Progenitor cell of endocrine pancreas (in vitro differentiated cells): ENCODE measurements around the gene TBXAS1. TPM values are rescaled to one million over a fixed set of nuclear protein-coding genes. Genes with fewer than 3 reads are reported as not detected.
A peak's percentile ranks its signal among the peaks of the same experiment; 100 is the strongest.

ENCODE experiments used
- DNase-seq: peaks from one replicate; pipeline ENCODE4 v3.0.0; 2021; ENCODE audit warnings: low spot score; ENCODE audit not compliant: unreplicated experiment
- H3K27ac Mint-ChIP-seq: 2 replicates; pipeline ENCODE4 v1.8.0; 2021; ENCODE audit warnings: mild to moderate bottlenecking, moderate library complexity, mixed read lengths
- H3K27me3 Mint-ChIP-seq: 2 replicates; pipeline ENCODE4 v1.8.0; 2021; ENCODE audit warnings: mixed read lengths
- H3K36me3 Mint-ChIP-seq: 2 replicates; pipeline ENCODE4 v1.8.0; 2022; ENCODE audit warnings: mixed read lengths; ENCODE audit not compliant: insufficient read depth
- H3K4me1 Mint-ChIP-seq: 2 replicates; pipeline ENCODE4 v1.8.0; 2021; ENCODE audit warnings: low read depth, mixed read lengths
- H3K4me3 Mint-ChIP-seq: 2 replicates; pipeline ENCODE4 v1.8.0; 2021; ENCODE audit warnings: low read depth, mild to moderate bottlenecking, moderate library complexity, mixed read lengths
- H3K9me3 Mint-ChIP-seq: 2 replicates; pipeline ENCODE4 v1.8.0; 2021; ENCODE audit warnings: low read depth, mixed read lengths
- total RNA-seq: library from RNA; stranded (reverse); gene quantifications from 2 replicates; pipeline ENCODE4 v1.2.1, GENCODE V29; 2021
- TF ChIP-seq, protein P1 (sequence below): fragments of 200-600 bp; sonication (generic); IDR thresholded peaks from one replicate; pipeline ENCODE4 v1.5.0; 2021; ENCODE audit warnings: antibody characterized with exemption, mild to moderate bottlenecking; ENCODE audit not compliant: unreplicated experiment

TBXAS1 gene
- total RNA-seq, 1 donor from 2014 or later = 10.4 TPM

- Mint-ChIP-seq H3K4me1 (peaks cover 7% of the 10 kb centered on the region), H3K36me3 (no peaks in the 10 kb centered on the region), H3K9me3 (no peaks in the 10 kb centered on the region), H3K27me3 (no peaks in the 10 kb centered on the region), H3K4me3 (no peak overlapping the region), H3K27ac (peak overlapping the region; percentile 43)
- TF ChIP-seq, protein P1, sequence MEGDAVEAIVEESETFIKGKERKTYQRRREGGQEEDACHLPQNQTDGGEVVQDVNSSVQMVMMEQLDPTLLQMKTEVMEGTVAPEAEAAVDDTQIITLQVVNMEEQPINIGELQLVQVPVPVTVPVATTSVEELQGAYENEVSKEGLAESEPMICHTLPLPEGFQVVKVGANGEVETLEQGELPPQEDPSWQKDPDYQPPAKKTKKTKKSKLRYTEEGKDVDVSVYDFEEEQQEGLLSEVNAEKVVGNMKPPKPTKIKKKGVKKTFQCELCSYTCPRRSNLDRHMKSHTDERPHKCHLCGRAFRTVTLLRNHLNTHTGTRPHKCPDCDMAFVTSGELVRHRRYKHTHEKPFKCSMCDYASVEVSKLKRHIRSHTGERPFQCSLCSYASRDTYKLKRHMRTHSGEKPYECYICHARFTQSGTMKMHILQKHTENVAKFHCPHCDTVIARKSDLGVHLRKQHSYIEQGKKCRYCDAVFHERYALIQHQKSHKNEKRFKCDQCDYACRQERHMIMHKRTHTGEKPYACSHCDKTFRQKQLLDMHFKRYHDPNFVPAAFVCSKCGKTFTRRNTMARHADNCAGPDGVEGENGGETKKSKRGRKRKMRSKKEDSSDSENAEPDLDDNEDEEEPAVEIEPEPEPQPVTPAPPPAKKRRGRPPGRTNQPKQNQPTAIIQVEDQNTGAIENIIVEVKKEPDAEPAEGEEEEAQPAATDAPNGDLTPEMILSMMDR = no peak
- DNase-seq = no peak
These were observed 166.2 kb downstream of the TBXAS1 start for GRCh38 chr7:139995017-139995915.

GRCh38 chr7:139998572-139998971 is 169.5 kb downstream of the TBXAS1 start:
- Mint-ChIP-seq H3K36me3 (no peaks in the 10 kb centered on the region), H3K4me3 (no peak overlapping the region), H3K27ac (no peak overlapping the region), H3K27me3 (no peaks in the 10 kb centered on the region), H3K4me1 (peaks cover 10% of the 10 kb centered on the region), H3K9me3 (no peaks in the 10 kb centered on the region)
- TF ChIP-seq, protein P1 = no peak
- DNase-seq = no peak

GRCh38 chr7:139999516-139999915 is 170.5 kb downstream of the TBXAS1 start:
- TF ChIP-seq, protein P1 = no peak
- Mint-ChIP-seq H3K36me3 (no peaks in the 10 kb centered on the region), H3K27me3 (no peaks in the 10 kb centered on the region), H3K4me1 (peaks cover 8% of the 10 kb centered on the region), H3K4me3 (no peak overlapping the region), H3K9me3 (no peaks in the 10 kb centered on the region), H3K27ac (no peak overlapping the region)
- DNase-seq = no peak

- no peak overlapping the region for H3K4me3 Mint-ChIP-seq
- H3K36me3 Mint-ChIP-seq = no peaks in the 10 kb centered on the region
- peaks cover 3% of the 10 kb centered on the region for H3K4me1 Mint-ChIP-seq
- no peaks in the 10 kb centered on the region for H3K27me3 Mint-ChIP-seq
- H3K27ac Mint-ChIP-seq = no peak overlapping the region
- no peak for DNase-seq
- TF ChIP-seq, protein P1 = no peak
- no peaks in the 10 kb centered on the region for H3K9me3 Mint-ChIP-seq
These were observed 171.7 kb downstream of the TBXAS1 start for GRCh38 chr7:140000666-140001268.

- H3K4me3 Mint-ChIP-seq = no peak overlapping the region
- H3K9me3 Mint-ChIP-seq = no peaks in the 10 kb centered on the region
- no peak overlapping the region for H3K27ac Mint-ChIP-seq
- H3K27me3 Mint-ChIP-seq = peaks cover 15% of the 10 kb centered on the region
- no peaks in the 10 kb centered on the region for H3K36me3 Mint-ChIP-seq
- peaks cover 3% of the 10 kb centered on the region for H3K4me1 Mint-ChIP-seq
- TF ChIP-seq, protein P1 = peak; percentile 71
- DNase-seq = no peak
These were observed 174.9 kb downstream of the TBXAS1 start for GRCh38 chr7:140003913-140004382.
